Raji (cell line): ENCODE data around the gene ABHD2.
A peak's percentile ranks its signal among the peaks of the same experiment; 100 is the strongest.

Source experiments
- POLR2A ChIP-seq: IDR thresholded peaks from 2 replicates; pipeline ENCODE4 v1.6.1; 2011; ENCODE audit warnings: low read depth, low read length, control low read depth; ENCODE audit not compliant: insufficient read depth

The ABHD2 gene

GRCh38 chr15:89221543-89221942 is 133.3 kb downstream of the ABHD2 start, which contains the start of gene RLBP1:
TSS of gene RLBP1 (minus strand) at chr15:89221579. CDS start at chr15:89218975, 2,604 bp downstream.
- no peak for TF ChIP-seq POLR2A

DNA sequence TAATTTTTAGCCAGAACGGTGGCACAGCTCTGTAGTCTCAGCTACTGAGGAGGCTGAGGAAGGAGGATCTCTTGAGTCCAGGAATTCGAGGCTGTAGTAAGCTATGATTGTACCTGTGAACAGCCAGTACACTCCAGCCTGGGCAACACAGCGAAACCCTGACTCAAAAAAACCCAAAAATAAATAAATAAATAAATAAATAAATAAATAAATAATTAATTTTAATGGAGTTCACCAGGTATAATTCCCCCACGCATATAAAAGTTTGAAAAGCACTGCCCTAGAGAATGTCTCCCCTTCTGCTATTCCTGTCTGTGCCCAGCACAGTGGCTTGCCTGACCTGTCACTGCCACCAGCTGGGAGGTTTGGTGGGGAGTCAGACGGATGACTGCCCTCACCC is 137.3 kb downstream of the ABHD2 start:
- no peak for TF ChIP-seq POLR2A

GRCh38 chr15:89226359-89227221 is 138.3 kb downstream of the ABHD2 start:
- no peak for TF ChIP-seq POLR2A

DNA sequence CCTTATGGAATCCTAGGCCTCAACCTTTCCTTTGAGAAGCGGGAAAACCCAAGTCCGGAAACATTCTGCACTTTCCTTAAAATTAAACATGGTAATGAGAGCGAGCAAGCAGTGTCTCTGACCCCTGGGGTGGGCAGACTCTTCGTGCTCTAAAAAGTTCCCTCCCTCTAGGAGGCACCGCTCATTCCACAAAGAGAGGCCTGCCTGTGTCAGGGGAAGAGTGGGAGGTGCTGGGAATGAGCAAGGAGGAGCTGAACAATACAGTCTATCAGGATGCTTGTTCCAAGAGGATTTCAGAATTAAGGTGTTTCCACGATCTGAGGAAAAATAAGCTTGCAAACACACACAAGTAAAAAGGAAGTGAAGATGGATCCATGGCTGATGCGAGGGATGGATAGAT is 139.2 kb downstream of the ABHD2 start:
- no peak for TF ChIP-seq POLR2A

DNA sequence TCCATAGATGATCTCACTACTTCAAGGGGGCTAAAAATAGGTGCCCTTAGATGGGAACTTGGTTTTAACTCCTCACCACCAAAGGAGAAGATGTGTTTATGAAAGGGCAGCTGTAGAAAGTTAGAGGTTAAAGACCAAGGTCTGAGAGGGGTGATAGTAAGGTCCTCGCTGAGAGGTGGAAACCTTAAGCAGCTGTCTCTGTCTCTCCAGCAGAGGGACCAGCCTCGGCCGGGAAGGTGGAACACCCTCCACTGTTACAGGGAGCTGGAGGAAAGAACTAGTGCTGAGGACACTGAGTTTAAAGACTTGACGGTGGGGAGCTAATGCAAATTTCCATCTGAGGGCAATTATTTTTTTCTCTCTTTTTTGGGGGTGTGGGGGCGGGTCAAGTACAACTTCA is 142.0 kb downstream of the ABHD2 start:
- no peak for TF ChIP-seq POLR2A

GRCh38 chr15:89231832-89232231 is 143.6 kb downstream of the ABHD2 start:
- TF ChIP-seq POLR2A = no peak

DNA sequence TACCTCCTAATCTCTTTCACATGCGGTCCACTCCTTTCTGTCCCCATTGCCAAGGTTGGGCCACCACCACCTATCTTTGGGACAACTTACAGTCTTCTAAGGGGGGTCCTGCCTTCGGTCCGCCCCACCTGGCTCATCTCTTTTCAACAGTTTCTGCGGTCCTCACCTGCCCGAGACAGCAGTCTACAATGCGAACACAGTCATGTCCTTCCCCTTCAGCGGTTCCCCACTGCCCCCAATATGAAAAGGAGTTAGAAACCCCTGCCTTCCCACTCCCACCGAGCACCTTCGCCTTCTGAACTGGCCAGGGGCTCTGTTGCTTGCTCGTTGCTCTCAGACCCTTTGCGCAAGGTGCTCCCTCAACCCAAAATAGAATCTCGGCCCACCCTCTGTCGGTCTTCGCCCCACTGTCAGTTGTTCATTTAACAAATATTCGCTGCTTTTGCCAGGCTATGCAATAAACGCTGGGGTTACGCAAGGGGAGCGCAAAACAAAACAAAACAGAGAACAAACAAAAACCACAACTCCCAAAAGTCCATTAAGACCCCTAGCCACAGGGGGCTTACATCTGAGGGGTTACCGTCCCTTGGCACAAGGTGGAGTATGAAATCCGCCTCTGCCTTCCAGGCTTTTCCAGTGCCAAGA is 154.9 kb downstream of the ABHD2 start:
- TF ChIP-seq POLR2A = no peak

- peak; percentile 81 for TF ChIP-seq POLR2A
These were observed 155.7 kb downstream of the ABHD2 start, which contains the start of gene FANCI for GRCh38 chr15:89243691-89244573. TSS of gene FANCI (plus strand) at chr15:89243979. CDS start at chr15:89247648, 3,669 bp downstream.

- no peak for TF ChIP-seq POLR2A
These were observed 156.3 kb downstream of the ABHD2 start for GRCh38 chr15:89244574-89244903.

GRCh38 chr15:89247446-89247845 is 159.2 kb downstream of the ABHD2 start:
- TF ChIP-seq POLR2A = no peak

- TF ChIP-seq POLR2A = no peak
These were observed 160.3 kb downstream of the ABHD2 start for GRCh38 chr15:89248584-89248983.
